Measurements from ENCODE around the gene C11orf86. TPM values are rescaled to one million over a fixed set of nuclear protein-coding genes. Genes with fewer than 3 reads are reported as not detected.
A peak's percentile ranks its signal among the peaks of the same experiment; 100 is the strongest.

Gene C11orf86
- total RNA-seq, 6 donors from 2014 or later = not detected

GRCh38 chr11:66962247-66962646 lies 12.9 kb upstream of the C11orf86 start:
- no peak for ATAC-seq (ENCODE audit: low FRiP score in 2 of 2)
- Histone ChIP-seq H3K36me3 (no peaks in the 10 kb centered on the region), H3K27me3 (no peaks in the 10 kb centered on the region), H3K27ac (no peak overlapping the region), H3K4me3 (no peak overlapping the region), H3K9me3 (no peaks in the 10 kb centered on the region), H3K4me1 (peaks cover 6 to 16% (median 11%) of the 10 kb centered on the region in 4 donors)
- 88 to 89% methylated on average over 2 of the region's 2 CpGs for WGBS, 2 donors
- no peak for DNase-seq
- TF ChIP-seq POLR2AphosphoS5 (IDR thresholded peaks at IDR 0.05) (no peak), POLR2A (IDR thresholded peaks at IDR 0.05) (no peak), EP300 (IDR thresholded peaks at IDR 0.05) (no peak)
- TF ChIP-seq, protein P1, sequence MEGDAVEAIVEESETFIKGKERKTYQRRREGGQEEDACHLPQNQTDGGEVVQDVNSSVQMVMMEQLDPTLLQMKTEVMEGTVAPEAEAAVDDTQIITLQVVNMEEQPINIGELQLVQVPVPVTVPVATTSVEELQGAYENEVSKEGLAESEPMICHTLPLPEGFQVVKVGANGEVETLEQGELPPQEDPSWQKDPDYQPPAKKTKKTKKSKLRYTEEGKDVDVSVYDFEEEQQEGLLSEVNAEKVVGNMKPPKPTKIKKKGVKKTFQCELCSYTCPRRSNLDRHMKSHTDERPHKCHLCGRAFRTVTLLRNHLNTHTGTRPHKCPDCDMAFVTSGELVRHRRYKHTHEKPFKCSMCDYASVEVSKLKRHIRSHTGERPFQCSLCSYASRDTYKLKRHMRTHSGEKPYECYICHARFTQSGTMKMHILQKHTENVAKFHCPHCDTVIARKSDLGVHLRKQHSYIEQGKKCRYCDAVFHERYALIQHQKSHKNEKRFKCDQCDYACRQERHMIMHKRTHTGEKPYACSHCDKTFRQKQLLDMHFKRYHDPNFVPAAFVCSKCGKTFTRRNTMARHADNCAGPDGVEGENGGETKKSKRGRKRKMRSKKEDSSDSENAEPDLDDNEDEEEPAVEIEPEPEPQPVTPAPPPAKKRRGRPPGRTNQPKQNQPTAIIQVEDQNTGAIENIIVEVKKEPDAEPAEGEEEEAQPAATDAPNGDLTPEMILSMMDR (IDR thresholded peaks at IDR 0.05) = no peak

GRCh38 chr11:66962801-66963200 lies 12.3 kb upstream of the C11orf86 start:
- Histone ChIP-seq H3K4me3 (no peak overlapping the region), H3K27me3 (no peaks in the 10 kb centered on the region), H3K4me1 (peaks cover under 1 to 10% (median 6%) of the 10 kb centered on the region in 4 donors), H3K36me3 (no peaks in the 10 kb centered on the region), H3K9me3 (no peaks in the 10 kb centered on the region), H3K27ac (no peak overlapping the region)
- TF ChIP-seq POLR2AphosphoS5 (IDR thresholded peaks at IDR 0.05) = no peak
- no peak for TF ChIP-seq POLR2A (IDR thresholded peaks at IDR 0.05)
- no peak for TF ChIP-seq EP300 (IDR thresholded peaks at IDR 0.05)
- TF ChIP-seq, protein P1 (IDR thresholded peaks at IDR 0.05) = no peak
- DNase-seq (no peak), ATAC-seq (ENCODE audit: low FRiP score in 2 of 2) (no peak)
- WGBS, 2 donors = 95 to 96% methylated on average over 5 of the region's 5 CpGs

DNA sequence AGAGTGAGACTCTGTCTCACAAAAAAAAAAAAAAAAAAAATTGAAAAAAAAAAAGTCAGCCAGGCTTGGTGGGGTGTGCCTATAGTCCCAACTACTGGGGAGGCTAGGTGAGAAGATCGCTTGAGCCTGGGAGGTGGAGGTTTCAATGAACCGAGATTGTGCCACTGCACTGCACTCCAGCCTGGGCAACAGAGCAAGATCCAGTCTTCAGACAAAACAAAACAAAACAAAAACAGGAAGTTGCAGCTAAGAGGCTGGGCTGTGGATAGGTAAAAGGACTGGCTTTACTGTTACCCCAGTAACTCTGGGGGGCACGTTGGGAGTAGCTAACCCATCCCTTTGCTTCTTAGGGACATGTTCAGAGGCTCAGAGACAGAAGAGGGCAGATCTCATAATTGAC lies 10.6 kb upstream of the C11orf86 start:
- 80 to 85% methylated on average over 3 of the region's 3 CpGs for WGBS, 2 donors
- ATAC-seq (ENCODE audit: low FRiP score in 2 of 2) = no peak

DNA sequence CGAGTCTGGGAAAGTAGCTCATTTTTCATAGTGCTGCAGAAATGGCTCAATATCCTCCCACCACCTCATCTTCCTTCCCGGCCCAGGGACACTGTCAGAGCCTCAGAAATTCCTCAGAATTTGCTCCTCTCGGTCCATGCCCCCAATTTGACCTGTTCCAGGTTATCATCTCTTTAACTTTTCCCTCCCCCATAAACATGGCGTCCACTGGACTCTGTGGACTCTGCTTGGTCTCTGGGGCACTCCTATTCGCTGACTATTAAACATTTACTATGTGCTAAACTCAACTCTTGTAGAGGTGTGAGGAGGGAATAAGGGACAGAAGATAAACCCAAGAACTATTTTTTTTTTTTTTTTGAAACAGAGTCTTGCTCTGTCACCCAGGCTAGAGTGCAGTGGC lies 8.8 kb upstream of the C11orf86 start:
- Histone ChIP-seq H3K4me1 (peaks cover 3 to 12% (median 6%) of the 10 kb centered on the region in 4 donors), H3K36me3 (no peaks in the 10 kb centered on the region), H3K27ac (no peak overlapping the region), H3K4me3 (no peak overlapping the region), H3K9me3 (no peaks in the 10 kb centered on the region), H3K27me3 (no peaks in the 10 kb centered on the region)
- DNase-seq = no peak
- no peak for TF ChIP-seq POLR2A (IDR thresholded peaks at IDR 0.05)
- no peak for TF ChIP-seq EP300 (IDR thresholded peaks at IDR 0.05)
- TF ChIP-seq POLR2AphosphoS5 (IDR thresholded peaks at IDR 0.05) = no peak
- TF ChIP-seq, protein P1 (IDR thresholded peaks at IDR 0.05) = no peak
- WGBS, 2 donors = 71 to 74% methylated on average over 5 of the region's 5 CpGs
- ATAC-seq (ENCODE audit: low FRiP score in 2 of 2) = no peak

More for the DNA sequence above, 10.6 kb upstream of the C11orf86 start:
- no peaks in the 10 kb centered on the region for H3K27me3 ChIP-seq
- H3K36me3 ChIP-seq = no peaks in the 10 kb centered on the region
- H3K9me3 ChIP-seq = no peaks in the 10 kb centered on the region
- peaks cover 0 to 3% (median 0%) of the 10 kb centered on the region in 4 donors for H3K4me1 ChIP-seq
- H3K27ac ChIP-seq = peak overlapping the region in 1 of 4 donors; percentile 39
- TF ChIP-seq, protein P1 (IDR thresholded peaks at IDR 0.05) = no peak
- no peak for TF ChIP-seq POLR2A (IDR thresholded peaks at IDR 0.05)
- no peak overlapping the region for H3K4me3 ChIP-seq
- DNase-seq = no peak

- WGBS, 2 donors = 57 to 72% methylated on average over 5 of the region's 5 CpGs
Measured at GRCh38 chr11:66967670-66968425, 7.3 kb upstream of the C11orf86 start.

More at GRCh38 chr11:66967670-66968425, 7.3 kb upstream of the C11orf86 start:
- no peak overlapping the region for H3K27ac ChIP-seq
- H3K36me3 ChIP-seq = no peaks in the 10 kb centered on the region
- H3K9me3 ChIP-seq = no peaks in the 10 kb centered on the region
- peak in 1 of 2 donors; percentile 36 for ATAC-seq (ENCODE audit: low FRiP score in 2 of 2)
- peak in 1 of 2 donors; percentile 29 for DNase-seq
- peaks cover 3 to 12% (median 8%) of the 10 kb centered on the region in 4 donors for H3K4me1 ChIP-seq
- H3K27me3 ChIP-seq = no peaks in the 10 kb centered on the region
- TF ChIP-seq, protein P1 (IDR thresholded peaks at IDR 0.05) = no peak
- TF ChIP-seq POLR2AphosphoS5 (IDR thresholded peaks at IDR 0.05) = no peak
- TF ChIP-seq POLR2A (IDR thresholded peaks at IDR 0.05) = no peak
- no peak for TF ChIP-seq EP300 (IDR thresholded peaks at IDR 0.05)
- no peak overlapping the region for H3K4me3 ChIP-seq

All from upper lobe of left lung (tissue), 6 donors.